ENCODE results near the gene EDC3.
"Not testable (repeated sequence)": the region's sequence is repeated elsewhere in the genome, so short reads cannot be mapped to it uniquely, and the experiment has no call there.

DNA sequence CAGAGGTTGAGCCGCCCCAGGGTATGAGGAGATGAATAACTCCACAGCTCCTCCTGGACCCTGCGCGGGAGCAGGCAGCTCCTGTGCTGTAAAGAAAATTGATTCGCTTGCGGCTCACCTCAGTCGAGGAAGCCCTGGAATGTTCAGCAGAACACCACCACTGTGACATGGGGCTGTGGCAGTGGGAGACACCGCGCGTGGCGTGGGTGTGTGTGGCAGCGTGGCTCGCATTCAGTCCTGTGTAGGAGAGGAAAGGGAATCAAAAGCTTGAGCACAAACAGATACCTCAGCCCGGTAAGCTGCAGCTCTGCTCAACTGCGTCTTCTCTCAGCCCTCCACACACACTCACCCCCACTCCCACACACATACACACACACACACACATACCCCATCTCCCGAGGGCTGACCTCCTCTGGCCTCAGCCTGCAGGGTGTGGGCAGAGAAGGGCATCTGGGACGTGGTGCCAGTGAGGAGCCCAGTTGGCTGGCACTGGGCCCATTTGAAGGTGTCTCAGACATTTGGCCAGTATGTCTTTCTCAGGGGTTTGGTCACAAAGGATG is 98.6 kb downstream of the EDC3 start:
- TF ChIP-seq, protein P1, sequence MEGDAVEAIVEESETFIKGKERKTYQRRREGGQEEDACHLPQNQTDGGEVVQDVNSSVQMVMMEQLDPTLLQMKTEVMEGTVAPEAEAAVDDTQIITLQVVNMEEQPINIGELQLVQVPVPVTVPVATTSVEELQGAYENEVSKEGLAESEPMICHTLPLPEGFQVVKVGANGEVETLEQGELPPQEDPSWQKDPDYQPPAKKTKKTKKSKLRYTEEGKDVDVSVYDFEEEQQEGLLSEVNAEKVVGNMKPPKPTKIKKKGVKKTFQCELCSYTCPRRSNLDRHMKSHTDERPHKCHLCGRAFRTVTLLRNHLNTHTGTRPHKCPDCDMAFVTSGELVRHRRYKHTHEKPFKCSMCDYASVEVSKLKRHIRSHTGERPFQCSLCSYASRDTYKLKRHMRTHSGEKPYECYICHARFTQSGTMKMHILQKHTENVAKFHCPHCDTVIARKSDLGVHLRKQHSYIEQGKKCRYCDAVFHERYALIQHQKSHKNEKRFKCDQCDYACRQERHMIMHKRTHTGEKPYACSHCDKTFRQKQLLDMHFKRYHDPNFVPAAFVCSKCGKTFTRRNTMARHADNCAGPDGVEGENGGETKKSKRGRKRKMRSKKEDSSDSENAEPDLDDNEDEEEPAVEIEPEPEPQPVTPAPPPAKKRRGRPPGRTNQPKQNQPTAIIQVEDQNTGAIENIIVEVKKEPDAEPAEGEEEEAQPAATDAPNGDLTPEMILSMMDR (IDR thresholded peaks at IDR 0.05) = not testable (repeated sequence)
- TF ChIP-seq ZFX (IDR thresholded peaks at IDR 0.05; ENCODE audit: borderline replicate concordance) = not testable (repeated sequence)

Data from 22Rv1 (cell line).